Lung (tissue), 12 donors: Measurements from ENCODE around the gene GGA2. TPM values are rescaled to one million over a fixed set of nuclear protein-coding genes. Genes with fewer than 3 reads are reported as not detected.

Experiments
- ATAC-seq: fragments of 200-7000 bp; cut with Tn5 transposase; one replicate; pipeline ENCODE4 v1.9.1; 2020; ENCODE audit warnings: moderate number of reproducible peaks; ENCODE audit not compliant: insufficient read depth, low FRiP score
- DNase-seq, 3 donors: peaks; one replicate each; pipeline ENCODE4 v3.0.0-alpha.2; 2013 to 2017
- H3K27ac ChIP-seq, 2 donors: one replicate each; pipeline ENCODE4 v1.5.1; 2013; ENCODE audit warnings: mild to moderate bottlenecking in 2 of 2, moderate library complexity in 2 of 2, control low read depth in 1 of 2, inconsistent platforms in 1 of 2, low read depth in 1 of 2, low read length in 1 of 2
- H3K27me3 ChIP-seq, 3 donors: one replicate each; pipeline ENCODE4 v1.5.1; 2013; ENCODE audit warnings: low read length in 2 of 3; ENCODE audit not compliant: control insufficient read depth in 3 of 3, insufficient read depth in 3 of 3
- H3K36me3 ChIP-seq, 4 donors: one replicate each; pipeline ENCODE4 v1.5.1; 2013; ENCODE audit warnings: low read length in 4 of 4, mild to moderate bottlenecking in 1 of 4, moderate library complexity in 1 of 4; ENCODE audit not compliant: control insufficient read depth in 4 of 4, insufficient read depth in 4 of 4
- H3K4me1 ChIP-seq, 5 donors: one replicate each; pipeline ENCODE4 v1.5.1; 2013; ENCODE audit warnings: low read length in 5 of 5, mild to moderate bottlenecking in 2 of 5, moderate library complexity in 1 of 5; ENCODE audit not compliant: control insufficient read depth in 5 of 5, insufficient read depth in 5 of 5
- H3K4me3 ChIP-seq: one replicate; pipeline ENCODE4 v1.5.1; 2013; ENCODE audit warnings: mild to moderate bottlenecking, control low read depth, moderate library complexity
- H3K9ac ChIP-seq, 2 donors: one replicate each; pipeline ENCODE4 v1.5.1; 2013; ENCODE audit warnings: low read length in 2 of 2, control low read depth in 1 of 2; ENCODE audit not compliant: insufficient read depth in 1 of 2
- H3K9me3 ChIP-seq, 4 donors: one replicate each; pipeline ENCODE4 v1.5.1; 2013; ENCODE audit warnings: low read length in 3 of 4, mild to moderate bottlenecking in 1 of 4, moderate library complexity in 1 of 4; ENCODE audit not compliant: control insufficient read depth in 4 of 4, insufficient read depth in 3 of 4
- WGBS, 2 donors: extraction: QIAGEN DNeasy Blood & Tissue Kit; methylation state at CpG; one replicate each; pipeline ENCODE4 v1.1.7; 2013; 5-methylcytosine and 5-hydroxymethylcytosine counted together
- polyA plus RNA-seq, 2 donors: library from polyadenylated mRNA; stranded (reverse); fragments of 200-250 nt; gene quantifications; one replicate each; pipeline ENCODE4 v1.2.1, GENCODE V29; 2013
- total RNA-seq, 2 donors: library from RNA; depleted of rRNA in 1 of 2; stranded (reverse); fragments of >200 nt in 1 of 2; gene quantifications; one replicate each; pipeline ENCODE4 v1.2.1, GENCODE V29; 2014 to 2021
- TF ChIP-seq, protein P1 (sequence below): IDR thresholded peaks from 2 replicates; pipeline ENCODE4 v1.5.1; 2012; ENCODE audit warnings: mild to moderate bottlenecking; ENCODE audit errors: control extremely low read depth, extremely low read depth
- donor health status: control.
- donor health status: control.
- donor health status: Bipolar disorder and iron deficiency.
- donor health status: healthy.
- donor health status: DM: yes; HTN: yes; CAD: no.

Gene GGA2
- total and polyA plus RNA-seq, 4 donors = 29.4 to 118 (median 63.9) TPM

- Histone ChIP-seq H3K9me3 (no peaks in the 10 kb centered on the region), H3K9ac (peak overlapping the region in 1 of 2 donors; percentile 7), H3K36me3 (peaks cover 0 to 2% (median under 1%) of the 10 kb centered on the region in 4 donors), H3K27me3 (no peaks in the 10 kb centered on the region), H3K27ac (no peak overlapping the region), H3K4me1 (peaks cover 5 to 35% (median 13%) of the 10 kb centered on the region in 5 donors), H3K4me3 (no peak overlapping the region)
- DNase-seq (no peak), ATAC-seq (no peak)
- 78 to 82% methylated on average over 5 of the region's 5 CpGs for WGBS, 2 donors
- TF ChIP-seq, protein P1, sequence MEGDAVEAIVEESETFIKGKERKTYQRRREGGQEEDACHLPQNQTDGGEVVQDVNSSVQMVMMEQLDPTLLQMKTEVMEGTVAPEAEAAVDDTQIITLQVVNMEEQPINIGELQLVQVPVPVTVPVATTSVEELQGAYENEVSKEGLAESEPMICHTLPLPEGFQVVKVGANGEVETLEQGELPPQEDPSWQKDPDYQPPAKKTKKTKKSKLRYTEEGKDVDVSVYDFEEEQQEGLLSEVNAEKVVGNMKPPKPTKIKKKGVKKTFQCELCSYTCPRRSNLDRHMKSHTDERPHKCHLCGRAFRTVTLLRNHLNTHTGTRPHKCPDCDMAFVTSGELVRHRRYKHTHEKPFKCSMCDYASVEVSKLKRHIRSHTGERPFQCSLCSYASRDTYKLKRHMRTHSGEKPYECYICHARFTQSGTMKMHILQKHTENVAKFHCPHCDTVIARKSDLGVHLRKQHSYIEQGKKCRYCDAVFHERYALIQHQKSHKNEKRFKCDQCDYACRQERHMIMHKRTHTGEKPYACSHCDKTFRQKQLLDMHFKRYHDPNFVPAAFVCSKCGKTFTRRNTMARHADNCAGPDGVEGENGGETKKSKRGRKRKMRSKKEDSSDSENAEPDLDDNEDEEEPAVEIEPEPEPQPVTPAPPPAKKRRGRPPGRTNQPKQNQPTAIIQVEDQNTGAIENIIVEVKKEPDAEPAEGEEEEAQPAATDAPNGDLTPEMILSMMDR = no peak
Measured at GRCh38 chr16:23501291-23501690, 9.0 kb downstream of the GGA2 start.

- no peaks in the 10 kb centered on the region for H3K9me3 ChIP-seq
- peak overlapping the region in 1 of 2 donors; percentile 7 for H3K9ac ChIP-seq
- no peaks in the 10 kb centered on the region for H3K27me3 ChIP-seq
- 44 to 56% methylated on average over 4 of the region's 4 CpGs for WGBS, 2 donors
- no peak overlapping the region for H3K4me3 ChIP-seq
- H3K27ac ChIP-seq = no peak overlapping the region
- TF ChIP-seq, protein P1 = no peak
- DNase-seq (no peak), ATAC-seq (no peak)
- H3K36me3 ChIP-seq = peaks cover 0 to 3% (median 1%) of the 10 kb centered on the region in 4 donors
- H3K4me1 ChIP-seq = peaks cover 5 to 33% (median 13%) of the 10 kb centered on the region in 5 donors
Measured at GRCh38 chr16:23500862-23501225, 9.4 kb downstream of the GGA2 start.

- Histone ChIP-seq H3K36me3 (peaks cover 0 to 8% (median 6%) of the 10 kb centered on the region in 4 donors), H3K9me3 (no peaks in the 10 kb centered on the region), H3K4me3 (no peak overlapping the region), H3K27ac (no peak overlapping the region), H3K4me1 (peaks cover 5 to 34% (median 13%) of the 10 kb centered on the region in 5 donors), H3K9ac (no peak overlapping the region), H3K27me3 (no peaks in the 10 kb centered on the region)
- TF ChIP-seq, protein P1 = no peak
- DNase-seq = no peak
- WGBS, 2 donors = 94% methylated on average over 20 of the region's 20 CpGs
- ATAC-seq = no peak
Measured at GRCh38 chr16:23500212-23500861, 10.0 kb downstream of the GGA2 start.
